Mammary epithelial cell (primary cell): Measurements from ENCODE around the gene PMIS2.

Source experiments
- EZH2 ChIP-seq: IDR thresholded peaks from 2 replicates; pipeline ENCODE4 v1.6.1; 2012; ENCODE audit warnings: low read length, inconsistent platforms, borderline replicate concordance
- TF ChIP-seq, protein P1 (sequence below), 2 donors: IDR thresholded peaks in 1 of 2; conservative IDR thresholded peaks in 1 of 2; 2 replicates each; pipeline ENCODE4 v1.5.1; 2011 to 2012; ENCODE audit warnings: inconsistent platforms in 2 of 2, low read length in 2 of 2, mild to moderate bottlenecking in 2 of 2, control low read depth in 1 of 2, low read depth in 1 of 2; ENCODE audit not compliant: insufficient read depth in 1 of 2; ENCODE audit errors: extremely low read depth in 1 of 2

DNA sequence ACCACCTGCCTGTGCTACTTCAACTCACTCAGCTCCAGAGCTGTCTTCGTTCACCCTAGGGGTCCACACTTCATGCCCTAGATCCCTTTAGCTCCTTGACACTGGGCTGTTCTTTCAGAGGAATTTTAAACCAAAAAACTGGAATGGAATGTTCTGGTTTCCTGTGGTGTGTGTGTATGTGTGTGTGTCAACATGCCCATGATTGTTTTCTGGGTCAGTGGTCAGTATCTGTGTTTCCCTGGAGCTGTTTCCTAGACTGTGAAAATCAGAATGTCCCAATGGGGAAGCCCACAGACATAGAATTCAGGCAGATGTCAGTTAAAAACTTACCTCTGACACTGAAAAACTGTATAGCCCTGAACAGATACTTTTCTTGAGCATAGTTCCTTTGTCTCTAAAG lies 1.3 kb downstream of the PMIS2 start:
- TF ChIP-seq, protein P1, sequence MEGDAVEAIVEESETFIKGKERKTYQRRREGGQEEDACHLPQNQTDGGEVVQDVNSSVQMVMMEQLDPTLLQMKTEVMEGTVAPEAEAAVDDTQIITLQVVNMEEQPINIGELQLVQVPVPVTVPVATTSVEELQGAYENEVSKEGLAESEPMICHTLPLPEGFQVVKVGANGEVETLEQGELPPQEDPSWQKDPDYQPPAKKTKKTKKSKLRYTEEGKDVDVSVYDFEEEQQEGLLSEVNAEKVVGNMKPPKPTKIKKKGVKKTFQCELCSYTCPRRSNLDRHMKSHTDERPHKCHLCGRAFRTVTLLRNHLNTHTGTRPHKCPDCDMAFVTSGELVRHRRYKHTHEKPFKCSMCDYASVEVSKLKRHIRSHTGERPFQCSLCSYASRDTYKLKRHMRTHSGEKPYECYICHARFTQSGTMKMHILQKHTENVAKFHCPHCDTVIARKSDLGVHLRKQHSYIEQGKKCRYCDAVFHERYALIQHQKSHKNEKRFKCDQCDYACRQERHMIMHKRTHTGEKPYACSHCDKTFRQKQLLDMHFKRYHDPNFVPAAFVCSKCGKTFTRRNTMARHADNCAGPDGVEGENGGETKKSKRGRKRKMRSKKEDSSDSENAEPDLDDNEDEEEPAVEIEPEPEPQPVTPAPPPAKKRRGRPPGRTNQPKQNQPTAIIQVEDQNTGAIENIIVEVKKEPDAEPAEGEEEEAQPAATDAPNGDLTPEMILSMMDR (conservative IDR thresholded peaks at IDR 0.05 in 1 of 2, IDR thresholded peaks at IDR 0.05 in 1 of 2; ENCODE audit: extremely low read depth in 1 of 2, insufficient read depth in 1 of 2, low read depth in 1 of 2, low read length in 2 of 2) = no peak
- no peak for TF ChIP-seq EZH2
